Measurements from ENCODE around the gene CPA4.

The CPA4 gene

GRCh38 chr7:130367088-130367755 lies 74.3 kb downstream of the CPA4 start:
- no peaks in the 10 kb centered on the region for H3K9me3 Mint-ChIP-seq
- no peak overlapping the region for H3K4me3 Mint-ChIP-seq
- no peaks in the 10 kb centered on the region for H3K36me3 Mint-ChIP-seq (ENCODE audit: low read depth)
- H3K27me3 Mint-ChIP-seq, result no peaks in the 10 kb centered on the region
- peak overlapping the region; percentile 23 for H3K27ac Mint-ChIP-seq
- peaks cover 22% of the 10 kb centered on the region for H3K4me1 Mint-ChIP-seq
- ATAC-seq, result no peak
- DNase-seq, result no peak

GRCh38 chr7:130367836-130368746 lies 75.1 kb downstream of the CPA4 start:
- H3K27ac Mint-ChIP-seq, result no peak overlapping the region
- no peaks in the 10 kb centered on the region for H3K36me3 Mint-ChIP-seq (ENCODE audit: low read depth)
- no peaks in the 10 kb centered on the region for H3K27me3 Mint-ChIP-seq
- peaks cover 22% of the 10 kb centered on the region for H3K4me1 Mint-ChIP-seq
- H3K4me3 Mint-ChIP-seq, result no peak overlapping the region
- no peaks in the 10 kb centered on the region for H3K9me3 Mint-ChIP-seq
- no peak for DNase-seq
- no peak for ATAC-seq

DNA sequence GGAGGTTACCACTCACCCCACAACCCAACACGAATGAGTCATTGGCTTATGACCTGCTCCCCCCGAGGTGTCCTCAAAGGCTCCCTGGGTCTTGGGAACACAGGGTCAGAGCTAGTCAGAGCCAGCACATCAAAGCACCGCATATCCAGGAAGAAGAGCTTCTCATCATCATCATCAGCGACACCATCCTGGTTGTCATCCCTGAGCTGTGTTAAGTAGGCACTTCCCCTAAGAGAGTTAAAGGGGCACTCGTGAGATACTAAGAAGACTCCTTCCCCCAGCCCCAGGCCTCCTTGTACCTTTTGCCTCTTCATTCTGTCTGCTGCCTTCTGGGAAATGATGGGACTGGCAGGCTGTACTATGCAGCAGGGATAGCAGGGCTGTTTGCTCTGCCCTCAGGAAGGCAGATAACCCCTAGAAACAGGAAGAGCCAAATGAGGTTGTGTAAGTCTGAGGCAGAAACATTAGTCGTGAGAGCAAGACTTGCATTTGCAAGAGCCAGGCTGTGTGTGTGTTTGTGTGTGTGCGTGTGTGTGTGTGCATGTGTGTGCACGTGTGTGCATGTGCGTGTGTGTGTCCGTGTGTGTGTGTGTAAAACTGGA lies 76.2 kb downstream of the CPA4 start:
- DNase-seq, result no peak
- H3K4me1 Mint-ChIP-seq, result peaks cover 17% of the 10 kb centered on the region
- peak overlapping the region; percentile 14 for H3K27ac Mint-ChIP-seq
- H3K4me3 Mint-ChIP-seq, result no peak overlapping the region
- no peaks in the 10 kb centered on the region for H3K9me3 Mint-ChIP-seq
- ATAC-seq, result no peak
- no peaks in the 10 kb centered on the region for H3K36me3 Mint-ChIP-seq (ENCODE audit: low read depth)
- no peaks in the 10 kb centered on the region for H3K27me3 Mint-ChIP-seq

DNA sequence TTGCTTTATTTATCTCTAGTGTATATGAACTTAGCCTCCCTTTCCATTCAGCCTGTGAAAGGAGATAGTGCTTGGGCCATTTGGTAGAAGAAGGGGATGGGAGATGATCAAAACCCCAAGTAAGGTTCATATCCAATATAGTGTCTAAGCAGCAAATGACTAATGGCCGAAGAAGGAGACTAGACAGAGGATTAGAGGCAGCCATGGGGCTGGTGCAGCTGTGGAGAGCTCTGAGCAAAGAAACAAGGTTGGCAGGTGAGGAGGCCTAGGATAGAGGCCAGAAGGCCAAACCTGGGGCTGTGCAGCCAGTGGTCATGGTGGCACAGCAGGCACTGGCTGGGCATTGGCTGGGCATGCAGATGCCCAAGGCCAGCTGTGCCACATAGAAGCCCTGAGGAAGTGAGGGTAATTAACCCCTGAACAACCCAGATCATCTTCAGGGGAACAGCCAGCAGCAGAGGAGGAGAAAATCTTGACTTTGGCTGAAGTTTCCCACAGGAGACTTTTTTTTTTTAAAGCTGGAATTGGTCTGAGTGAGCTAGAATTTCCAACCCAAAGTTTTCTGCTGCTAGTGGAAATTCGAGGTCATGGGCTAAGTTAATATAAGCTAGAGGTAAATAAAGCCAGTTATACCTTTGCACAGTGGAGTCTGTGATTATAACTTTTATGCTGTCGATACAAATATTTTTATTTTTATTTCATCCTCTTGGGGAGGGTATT lies 77.0 kb downstream of the CPA4 start:
- Mint-ChIP-seq H3K27ac (no peak overlapping the region), H3K9me3 (no peaks in the 10 kb centered on the region), H3K4me3 (no peak overlapping the region), H3K36me3 (ENCODE audit: low read depth) (no peaks in the 10 kb centered on the region), H3K27me3 (no peaks in the 10 kb centered on the region), H3K4me1 (peaks cover 17% of the 10 kb centered on the region)
- ATAC-seq, result no peak
- DNase-seq, result no peak

DNA sequence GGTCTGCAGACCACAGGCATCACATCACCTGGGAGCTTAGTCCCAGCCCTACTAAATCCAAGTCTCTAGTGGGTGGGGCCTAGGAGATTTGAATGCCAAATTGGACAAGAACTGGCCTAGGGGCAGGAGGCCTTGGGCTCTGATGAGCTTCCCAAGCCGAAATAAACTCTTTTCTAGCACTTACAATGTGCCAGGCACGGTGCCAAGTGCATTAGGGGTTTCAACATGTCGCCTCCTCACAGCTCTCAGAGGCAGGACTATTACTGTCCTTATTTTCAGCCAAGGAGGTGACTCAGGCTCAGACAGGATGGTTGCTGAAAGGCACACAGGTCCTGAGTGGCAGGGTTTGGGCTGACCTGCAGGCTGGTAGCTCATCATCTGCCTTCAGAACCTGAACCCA lies 78.1 kb downstream of the CPA4 start:
- ATAC-seq, result no peak
- Mint-ChIP-seq H3K27ac (no peak overlapping the region), H3K36me3 (ENCODE audit: low read depth) (no peaks in the 10 kb centered on the region), H3K4me1 (peaks cover 17% of the 10 kb centered on the region), H3K4me3 (no peak overlapping the region), H3K9me3 (peaks cover 5% of the 10 kb centered on the region), H3K27me3 (no peaks in the 10 kb centered on the region)
- no peak for DNase-seq

DNA sequence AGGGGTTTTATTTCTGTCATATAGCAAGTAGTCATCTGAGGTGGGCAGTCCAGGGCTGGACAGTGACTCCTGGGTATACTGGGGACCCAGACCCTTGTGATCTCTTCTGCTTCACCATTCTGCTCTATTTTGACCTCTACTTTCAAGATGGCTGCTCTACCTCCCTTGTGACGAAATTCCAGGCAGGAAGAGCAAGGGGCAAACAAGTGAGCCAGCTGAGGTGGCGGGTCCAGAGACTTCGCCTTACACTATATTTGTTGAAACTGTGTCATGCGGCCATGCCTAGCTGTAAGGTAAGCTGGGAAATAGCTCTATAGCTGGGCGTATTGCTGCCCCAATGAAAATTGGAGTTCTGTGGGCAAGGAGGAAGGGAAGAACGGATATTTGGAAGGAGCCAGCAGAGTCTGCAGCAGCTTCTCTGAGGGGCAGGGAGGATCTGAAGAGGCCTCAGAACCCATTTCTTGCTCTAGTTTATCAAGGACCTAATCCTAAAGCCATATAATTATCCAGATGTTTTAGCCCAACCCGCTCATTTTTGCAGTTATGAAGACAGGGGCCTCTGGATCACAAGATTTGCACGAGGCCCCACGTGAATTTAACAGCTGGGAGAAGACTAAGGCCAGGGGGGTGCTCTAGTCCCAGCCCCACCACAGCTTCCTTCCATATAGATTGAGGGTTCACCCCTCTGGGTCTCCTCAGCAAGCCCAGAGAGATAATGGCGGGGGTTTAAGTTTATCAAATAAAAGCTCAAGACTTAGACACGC lies 79.6 kb downstream of the CPA4 start:
- Mint-ChIP-seq H3K27ac (no peak overlapping the region), H3K36me3 (ENCODE audit: low read depth) (peaks cover 2% of the 10 kb centered on the region), H3K4me1 (peaks cover 12% of the 10 kb centered on the region), H3K9me3 (peaks cover 12% of the 10 kb centered on the region), H3K4me3 (no peak overlapping the region), H3K27me3 (no peaks in the 10 kb centered on the region)
- ATAC-seq, result no peak
- DNase-seq, result no peak

Data from activated naive CD8-positive, alpha-beta T cell treated with anti-CD3 and anti-CD28 coated beads, Interleukin-2, amount 50 U/mL, for 24 hours (primary cell).